DOHH2 (cell line): ENCODE measurements around the gene REXO1.

Experiments used
- H3F3A ChIP-seq: fragments of 200-600 bp; sonication (generic), shearing (Covaris generic); 2 replicates; pipeline ENCODE4 v1.6.0; 2016; ENCODE audit warnings: antibody characterized with exemption, mild to moderate bottlenecking; ENCODE audit not compliant: control insufficient read depth, insufficient read depth
- H3K27ac ChIP-seq: fragments of 200-600 bp; sonication (generic); 2 replicates; pipeline ENCODE4 v1.5.1; 2014; ENCODE audit warnings: low read depth, mild to moderate bottlenecking, low read length, moderate library complexity
- H3K27me3 ChIP-seq: fragments of 200-600 bp; sonication (generic); 2 replicates; pipeline ENCODE4 v1.6.1; 2014; ENCODE audit warnings: mild to moderate bottlenecking, low read length, mixed read lengths; ENCODE audit not compliant: control insufficient read depth
- H3K36me3 ChIP-seq: fragments of 200-600 bp; sonication (generic); 2 replicates; pipeline ENCODE4 v1.6.1; 2014; ENCODE audit warnings: mild to moderate bottlenecking, low read length, moderate library complexity, mixed read lengths; ENCODE audit not compliant: control insufficient read depth
- H3K4me1 ChIP-seq: fragments of 200-600 bp; sonication (generic); 2 replicates; pipeline ENCODE4 v1.6.1; 2014; ENCODE audit warnings: mild to moderate bottlenecking, low read length, mixed read lengths; ENCODE audit not compliant: control insufficient read depth
- H3K4me2 ChIP-seq: fragments of 200-600 bp; sonication (generic); 2 replicates; pipeline ENCODE4 v1.6.0; 2014; ENCODE audit warnings: mild to moderate bottlenecking, low read length, moderate library complexity
- H3K4me3 ChIP-seq: fragments of 200-600 bp; sonication (generic); 2 replicates; pipeline ENCODE4 v1.5.1; 2014; ENCODE audit warnings: mild to moderate bottlenecking, low read length, mixed read lengths
- H3K79me2 ChIP-seq: fragments of 200-600 bp; sonication (generic); 2 replicates; pipeline ENCODE4 v1.6.1; 2014; ENCODE audit warnings: mild to moderate bottlenecking, low read length, mixed read lengths; ENCODE audit not compliant: control insufficient read depth
- H3K9me2 ChIP-seq: fragments of 200-600 bp; sonication (generic); replicated peaks from 2 replicates; pipeline ENCODE4 v1.6.1; 2014; ENCODE audit warnings: mild to moderate bottlenecking, low read length, mixed read lengths; ENCODE audit not compliant: control insufficient read depth
- H3K9me3 ChIP-seq: fragments of 200-600 bp; sonication (generic); 2 replicates; pipeline ENCODE4 v1.6.1; 2014; ENCODE audit warnings: antibody characterized with exemption, low read length, mixed read lengths; ENCODE audit not compliant: control insufficient read depth, insufficient read depth
- H4K20me1 ChIP-seq: fragments of 200-600 bp; sonication (generic); 2 replicates; pipeline ENCODE4 v1.6.0; 2014; ENCODE audit warnings: low read depth, mild to moderate bottlenecking, antibody characterized with exemption, low read length, moderate library complexity; ENCODE audit not compliant: control insufficient read depth, insufficient read depth
- EZH2phosphoT487 ChIP-seq: fragments of 200-600 bp; sonication (generic); IDR thresholded peaks from 2 replicates; pipeline ENCODE4 v1.6.1; 2017; ENCODE audit warnings: borderline replicate concordance, mild to moderate bottlenecking, antibody characterized with exemption, low read length, moderate library complexity, mixed read lengths
- TF ChIP-seq, protein P1 (sequence below): fragments of 200-600 bp; sonication (generic); IDR thresholded peaks from one replicate; pipeline ENCODE4 v1.5.1; 2014; ENCODE audit warnings: antibody characterized with exemption, mild to moderate bottlenecking, low read depth, low read length; ENCODE audit not compliant: poor library complexity, severe bottlenecking

Gene REXO1

DNA sequence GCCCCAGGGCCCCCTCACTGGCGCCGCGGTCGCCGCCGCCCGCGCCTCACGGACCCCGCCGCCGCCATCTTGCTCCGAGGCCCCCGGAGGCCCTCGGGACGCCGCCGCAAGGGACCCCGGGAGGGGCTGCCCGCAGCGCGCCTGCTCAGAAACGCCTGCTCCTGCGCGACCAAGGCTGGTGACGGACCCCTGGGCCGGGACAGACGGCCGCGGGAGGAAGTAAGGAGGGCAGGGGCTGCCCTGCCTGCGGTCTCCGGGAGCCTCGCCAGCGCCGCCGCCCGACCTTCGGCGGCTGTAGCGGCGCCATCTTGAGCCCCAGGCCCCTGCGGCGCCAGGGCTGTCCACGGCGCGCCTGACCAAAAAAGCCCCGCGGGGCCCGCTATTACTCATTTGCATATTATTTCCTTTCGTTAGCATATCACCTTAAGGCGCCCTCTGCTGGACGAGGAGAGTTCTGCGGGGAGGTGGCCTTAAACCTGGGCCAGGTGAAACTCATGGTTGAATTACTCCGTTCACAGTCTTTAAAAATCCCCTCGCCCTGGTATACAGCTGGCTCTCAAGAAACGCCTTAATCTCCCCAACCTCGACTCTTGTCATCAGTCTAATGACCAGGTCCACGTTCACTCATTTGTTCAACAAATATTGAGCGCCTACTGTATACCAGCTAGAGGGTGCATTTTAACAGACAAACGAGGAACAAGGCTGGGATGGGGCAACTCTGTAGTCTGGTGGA lies at the start of gene REXO1:
REXO1 (minus strand) TSS at position 85 of the 733 bp plus-strand sequence. CDS start 125 bp downstream, outside the sequence.
- Histone ChIP-seq H3K4me2 (peak within 1 kb of the TSS; percentile 94), H4K20me1 (peaks cover 35% of the 10 kb centered on the region), H3K36me3 (peaks cover 45% of the 10 kb centered on the region), H3K27ac (peak within 1 kb of the TSS; percentile 82), H3K4me3 (peak within 1 kb of the TSS; percentile 96), H3K9me2 (no peaks in the 10 kb centered on the region), H3F3A (peaks cover 3% of the 10 kb centered on the region; the same call in 1 of the 2 replicates), H3K4me1 (peaks cover 48% of the 10 kb centered on the region), H3K9me3 (no peaks in the 10 kb centered on the region), H3K79me2 (peaks cover 78% of the 10 kb centered on the region), H3K27me3 (no peaks in the 10 kb centered on the region)
- TF ChIP-seq EZH2phosphoT487, result no peak
- TF ChIP-seq, protein P1, sequence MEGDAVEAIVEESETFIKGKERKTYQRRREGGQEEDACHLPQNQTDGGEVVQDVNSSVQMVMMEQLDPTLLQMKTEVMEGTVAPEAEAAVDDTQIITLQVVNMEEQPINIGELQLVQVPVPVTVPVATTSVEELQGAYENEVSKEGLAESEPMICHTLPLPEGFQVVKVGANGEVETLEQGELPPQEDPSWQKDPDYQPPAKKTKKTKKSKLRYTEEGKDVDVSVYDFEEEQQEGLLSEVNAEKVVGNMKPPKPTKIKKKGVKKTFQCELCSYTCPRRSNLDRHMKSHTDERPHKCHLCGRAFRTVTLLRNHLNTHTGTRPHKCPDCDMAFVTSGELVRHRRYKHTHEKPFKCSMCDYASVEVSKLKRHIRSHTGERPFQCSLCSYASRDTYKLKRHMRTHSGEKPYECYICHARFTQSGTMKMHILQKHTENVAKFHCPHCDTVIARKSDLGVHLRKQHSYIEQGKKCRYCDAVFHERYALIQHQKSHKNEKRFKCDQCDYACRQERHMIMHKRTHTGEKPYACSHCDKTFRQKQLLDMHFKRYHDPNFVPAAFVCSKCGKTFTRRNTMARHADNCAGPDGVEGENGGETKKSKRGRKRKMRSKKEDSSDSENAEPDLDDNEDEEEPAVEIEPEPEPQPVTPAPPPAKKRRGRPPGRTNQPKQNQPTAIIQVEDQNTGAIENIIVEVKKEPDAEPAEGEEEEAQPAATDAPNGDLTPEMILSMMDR, result peak; percentile 89

DNA sequence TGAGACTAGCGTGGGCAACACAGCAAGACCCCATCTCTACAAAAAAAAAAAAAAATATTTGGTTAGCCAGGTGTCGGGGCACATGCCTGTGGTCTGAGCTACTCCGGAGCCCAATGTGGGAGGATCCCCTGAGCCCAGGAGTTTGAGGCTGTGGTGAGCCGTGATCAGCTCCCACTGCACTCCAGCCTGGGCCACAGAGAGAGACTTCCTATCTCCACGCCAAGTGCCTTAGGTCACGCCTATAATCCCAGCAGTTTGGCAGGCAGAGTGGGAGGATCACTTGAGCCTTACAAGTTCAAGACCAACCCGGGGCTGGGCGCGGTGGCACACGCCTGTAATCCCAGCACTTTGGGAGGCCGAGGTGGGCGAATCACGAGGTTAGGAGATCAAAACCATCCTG lies 48.2 kb upstream of the REXO1 start:
- Histone ChIP-seq H3K27me3 (no peaks in the 10 kb centered on the region), H3K4me2 (peak overlapping the region; percentile 52), H4K20me1 (no peaks in the 10 kb centered on the region), H3F3A (peaks cover 9% of the 10 kb centered on the region), H3K4me1 (peaks cover 51% of the 10 kb centered on the region), H3K9me2 (no peaks in the 10 kb centered on the region), H3K9me3 (no peaks in the 10 kb centered on the region), H3K4me3 (peak overlapping the region; percentile 54), H3K79me2 (no peaks in the 10 kb centered on the region), H3K36me3 (no peaks in the 10 kb centered on the region), H3K27ac (no peak overlapping the region)
- no peak for TF ChIP-seq EZH2phosphoT487
- TF ChIP-seq, protein P1, result no peak

- peaks cover 47% of the 10 kb centered on the region for H3K4me1 ChIP-seq
- no peaks in the 10 kb centered on the region for H3K9me2 ChIP-seq
- peaks cover 6% of the 10 kb centered on the region; the same call in 1 of the 2 replicates for H3F3A ChIP-seq
- no peak overlapping the region for H3K27ac ChIP-seq
- H3K27me3 ChIP-seq, result no peaks in the 10 kb centered on the region
- H3K4me3 ChIP-seq, result no peak overlapping the region
- no peaks in the 10 kb centered on the region for H3K79me2 ChIP-seq
- no peak overlapping the region for H3K4me2 ChIP-seq
- TF ChIP-seq, protein P1, result no peak
- TF ChIP-seq EZH2phosphoT487, result no peak
- no peaks in the 10 kb centered on the region for H3K9me3 ChIP-seq
- no peaks in the 10 kb centered on the region for H4K20me1 ChIP-seq
- H3K36me3 ChIP-seq, result no peaks in the 10 kb centered on the region
Measured at GRCh38 chr19:1893791-1894190, 45.5 kb upstream of the REXO1 start.
